COLO668 (cell line): ENCODE measurements around the gene AGK.
"Not testable (repeated sequence)": the region's sequence is repeated elsewhere in the genome, so short reads cannot be mapped to it uniquely, and the experiment has no call there.

Source experiments
- DNase-seq: peaks from one replicate; lab custom pipeline; 2025; ENCODE audit not compliant: unreplicated experiment; lab: John Stamatoyannopoulos, UW

AGK gene

GRCh38 chr7:141645188-141645587 is 94.0 kb downstream of the AGK start:
- DNase-seq, result no peak

- DNase-seq, result no peak
These were observed 95.7 kb downstream of the AGK start for GRCh38 chr7:141646826-141647480.

- DNase-seq, result not testable (repeated sequence)
These were observed 96.5 kb downstream of the AGK start for GRCh38 chr7:141647701-141648100.

GRCh38 chr7:141648276-141649114 is 97.3 kb downstream of the AGK start:
- DNase-seq, result no peak

- no peak for DNase-seq
These were observed 98.1 kb downstream of the AGK start for GRCh38 chr7:141649137-141649864.

- DNase-seq, result peak; percentile 40
These were observed 98.8 kb downstream of the AGK start for GRCh38 chr7:141649865-141650634.

GRCh38 chr7:141651417-141651816 is 100.2 kb downstream of the AGK start:
- DNase-seq, result no peak

GRCh38 chr7:141652691-141653090 is 101.5 kb downstream of the AGK start:
- DNase-seq, result no peak

GRCh38 chr7:141654551-141654950 is 103.3 kb downstream of the AGK start:
- DNase-seq, result peak; percentile 52

- DNase-seq, result no peak
These were observed 108.3 kb downstream of the AGK start for GRCh38 chr7:141659501-141659900.

- DNase-seq, result no peak
These were observed 109.0 kb downstream of the AGK start for GRCh38 chr7:141660259-141660658.

- no peak for DNase-seq
These were observed 112.1 kb downstream of the AGK start for GRCh38 chr7:141663081-141663849.

- no peak for DNase-seq
These were observed 113.2 kb downstream of the AGK start for GRCh38 chr7:141664450-141664849.

- no peak for DNase-seq
These were observed 114.2 kb downstream of the AGK start for GRCh38 chr7:141665208-141666035.

GRCh38 chr7:141666071-141666470 is 114.9 kb downstream of the AGK start:
- no peak for DNase-seq

GRCh38 chr7:141668853-141669252 is 117.6 kb downstream of the AGK start:
- no peak for DNase-seq

GRCh38 chr7:141671705-141672496 is 120.7 kb downstream of the AGK start:
- DNase-seq, result no peak

GRCh38 chr7:141673346-141673745 is 122.1 kb downstream of the AGK start:
- no peak for DNase-seq
